H9 (cell line): ENCODE results near the gene MRPL14. TPM values are rescaled to one million over a fixed set of nuclear protein-coding genes. Genes with fewer than 3 reads are reported as not detected.
A peak's percentile ranks its signal among the peaks of the same experiment; 100 is the strongest.

Experiments
- DNase-seq: peaks from one replicate; pipeline ENCODE4 v3.0.0-alpha.2; 2017
- H2AFZ ChIP-seq: one replicate; pipeline ENCODE4 v1.6.1; 2013; ENCODE audit warnings: mild to moderate bottlenecking, low read length, control low read depth, moderate library complexity
- H2AK5ac ChIP-seq: 2 replicates; pipeline ENCODE4 v1.6.1; 2013; ENCODE audit warnings: low read length, control low read depth, mixed read lengths; ENCODE audit not compliant: insufficient read length
- H2BK120ac ChIP-seq: one replicate; pipeline ENCODE4 v1.6.1; 2013; ENCODE audit warnings: low read depth, mild to moderate bottlenecking, low read length, control low read depth, inconsistent platforms; ENCODE audit not compliant: poor library complexity, severe bottlenecking
- H2BK12ac ChIP-seq: 2 replicates; pipeline ENCODE4 v1.6.1; 2013; ENCODE audit warnings: low read length, control low read depth, mixed read lengths, low read depth; ENCODE audit not compliant: insufficient read length
- H2BK15ac ChIP-seq: 2 replicates; pipeline ENCODE4 v1.6.1; 2013; ENCODE audit warnings: low read depth, low read length, control low read depth
- H2BK20ac ChIP-seq: one replicate; pipeline ENCODE4 v1.6.1; 2013; ENCODE audit warnings: low read depth, mild to moderate bottlenecking, low read length, control low read depth, inconsistent platforms; ENCODE audit not compliant: poor library complexity, severe bottlenecking
- H2BK5ac ChIP-seq: 2 replicates; pipeline ENCODE4 v1.6.1; 2013; ENCODE audit warnings: low read length, control low read depth, mixed read lengths; ENCODE audit not compliant: insufficient read length
- H3K14ac ChIP-seq: 2 replicates; pipeline ENCODE4 v1.6.1; 2013; ENCODE audit warnings: low read length, control low read depth; ENCODE audit not compliant: insufficient read depth
- H3K18ac ChIP-seq: 2 replicates; pipeline ENCODE4 v1.6.1; 2013; ENCODE audit warnings: low read depth, mild to moderate bottlenecking, mixed read lengths, low read length, control low read depth; ENCODE audit not compliant: insufficient read length
- H3K23ac ChIP-seq: 2 replicates; pipeline ENCODE4 v1.6.1; 2013; ENCODE audit warnings: low read length, control low read depth, mixed read lengths, low read depth; ENCODE audit not compliant: insufficient read length
- H3K23me2 ChIP-seq: 2 replicates; pipeline ENCODE4 v1.6.1; 2013; ENCODE audit warnings: low read depth, mild to moderate bottlenecking, mixed read lengths, low read length, control low read depth; ENCODE audit not compliant: insufficient read length, poor library complexity, severe bottlenecking
- H3K27ac ChIP-seq: 2 replicates; pipeline ENCODE4 v1.5.1; 2013; ENCODE audit warnings: low read length, control low read depth, mixed read lengths, low read depth; ENCODE audit not compliant: insufficient read length
- H3K27me3 ChIP-seq: 2 replicates; pipeline ENCODE4 v1.6.1; 2013; ENCODE audit warnings: low read length, control low read depth, inconsistent platforms; ENCODE audit not compliant: insufficient read depth
- H3K4ac ChIP-seq: 2 replicates; pipeline ENCODE4 v1.6.1; 2013; ENCODE audit warnings: low read depth, mild to moderate bottlenecking, control low read depth, inconsistent platforms, low read length, moderate library complexity
- H3K4me1 ChIP-seq: 2 replicates; pipeline ENCODE4 v1.6.1; 2013; ENCODE audit warnings: low read length, control low read depth, inconsistent platforms; ENCODE audit not compliant: insufficient read depth
- H3K4me2 ChIP-seq: 2 replicates; pipeline ENCODE4 v1.6.1; 2013; ENCODE audit warnings: low read length, control low read depth, mixed read lengths; ENCODE audit not compliant: insufficient read length, insufficient read depth
- H3K56ac ChIP-seq: 2 replicates; pipeline ENCODE4 v1.6.1; 2013; ENCODE audit warnings: low read depth, mild to moderate bottlenecking, mixed read lengths, low read length, control low read depth; ENCODE audit not compliant: insufficient read length
- H3K79me1 ChIP-seq: 2 replicates; pipeline ENCODE4 v1.6.1; 2013; ENCODE audit warnings: low read depth, mild to moderate bottlenecking, moderate library complexity, low read length, control low read depth, inconsistent platforms; ENCODE audit not compliant: insufficient read depth, poor library complexity, severe bottlenecking
- H3K79me2 ChIP-seq: 2 replicates; pipeline ENCODE4 v1.6.1; 2013; ENCODE audit warnings: low read length, control low read depth, inconsistent platforms; ENCODE audit not compliant: insufficient read depth
- H3K9ac ChIP-seq: 2 replicates; pipeline ENCODE4 v1.6.1; 2013; ENCODE audit warnings: low read length, control low read depth, mixed read lengths; ENCODE audit not compliant: insufficient read length; ENCODE audit errors: extremely low read depth
- H3K9me3 ChIP-seq: one replicate; pipeline ENCODE4 v1.6.1; 2013; ENCODE audit warnings: low read depth, low read length, inconsistent platforms; ENCODE audit not compliant: control insufficient read depth
- H3T11ph ChIP-seq: one replicate; pipeline ENCODE4 v1.6.1; 2013; ENCODE audit warnings: mild to moderate bottlenecking, low read length, control low read depth, inconsistent platforms
- H4K20me1 ChIP-seq: one replicate; pipeline ENCODE4 v1.6.1; 2013; ENCODE audit not compliant: control insufficient read depth, insufficient read length, insufficient read depth
- H4K5ac ChIP-seq: 2 replicates; pipeline ENCODE4 v1.6.1; 2013; ENCODE audit warnings: low read depth, mild to moderate bottlenecking, mixed read lengths, low read length, control low read depth; ENCODE audit not compliant: insufficient read length
- H4K8ac ChIP-seq: replicated peaks from 2 replicates; pipeline ENCODE4 v1.6.1; 2013; ENCODE audit warnings: low read length, control low read depth, mixed read lengths, low read depth; ENCODE audit not compliant: insufficient read length
- H4K91ac ChIP-seq: 2 replicates; pipeline ENCODE4 v1.6.1; 2013; ENCODE audit warnings: low read depth, mild to moderate bottlenecking, moderate library complexity, mixed read lengths, low read length, control low read depth; ENCODE audit not compliant: insufficient read length
- H3K27ac Mint-ChIP-seq, 3 experiments: 2 replicates in 2 of 3; 3 replicates in 1 of 3; pipeline ENCODE4 v1.8.0; 2020 to 2021; ENCODE audit warnings: mixed read lengths in 3 of 3, mild to moderate bottlenecking in 1 of 3, moderate library complexity in 1 of 3
- H3K27me3 Mint-ChIP-seq: 2 replicates; pipeline ENCODE4 v1.8.0; 2021; ENCODE audit warnings: low read depth, mild to moderate bottlenecking, moderate library complexity, mixed read lengths
- H3K36me3 Mint-ChIP-seq, 3 experiments: 2 replicates in 2 of 3; 3 replicates in 1 of 3; pipeline ENCODE4 v1.8.0; 2020 to 2021; ENCODE audit warnings: low read depth in 3 of 3, mixed read lengths in 3 of 3; ENCODE audit not compliant: insufficient read depth in 1 of 3
- H3K4me1 Mint-ChIP-seq, 2 experiments: 2 replicates each; pipeline ENCODE4 v1.8.0; 2020; ENCODE audit warnings: mixed read lengths in 2 of 2
- H3K4me3 Mint-ChIP-seq, 2 experiments: 2 replicates in 1 of 2; 3 replicates in 1 of 2; pipeline ENCODE4 v1.8.0; 2020 to 2021; ENCODE audit warnings: mild to moderate bottlenecking in 2 of 2, mixed read lengths in 2 of 2, moderate library complexity in 1 of 2
- H3K9me3 Mint-ChIP-seq, 2 experiments: 2 replicates in 1 of 2; 3 replicates in 1 of 2; pipeline ENCODE4 v1.8.0; 2020; ENCODE audit warnings: mild to moderate bottlenecking in 2 of 2, mixed read lengths in 2 of 2, moderate library complexity in 1 of 2
- WGBS: extraction: QIAGEN DNeasy Blood & Tissue Kit; methylation state at CpG from one replicate; pipeline ENCODE4 v1.1.7; 2013; ENCODE audit warnings: missing lambda C conversion rate, low lambda C conversion rate, mixed read lengths; ENCODE audit not compliant: insufficient read length; ENCODE audit errors: extremely low coverage; 5-methylcytosine and 5-hydroxymethylcytosine counted together
- total RNA-seq: library from RNA; stranded (reverse); gene quantifications from 2 replicates; pipeline ENCODE4 v1.2.1, GENCODE V29; 2021
- TF ChIP-seq, protein P1 (sequence below): fragments of 200-600 bp; sonication (generic); conservative IDR thresholded peaks from 3 replicates; pipeline ENCODE4 v1.8.0; 2021; ENCODE audit warnings: antibody characterized with exemption, mild to moderate bottlenecking

The MRPL14 gene
- total RNA-seq, 1 experiment from 2014 or later: 80.1 TPM

DNA sequence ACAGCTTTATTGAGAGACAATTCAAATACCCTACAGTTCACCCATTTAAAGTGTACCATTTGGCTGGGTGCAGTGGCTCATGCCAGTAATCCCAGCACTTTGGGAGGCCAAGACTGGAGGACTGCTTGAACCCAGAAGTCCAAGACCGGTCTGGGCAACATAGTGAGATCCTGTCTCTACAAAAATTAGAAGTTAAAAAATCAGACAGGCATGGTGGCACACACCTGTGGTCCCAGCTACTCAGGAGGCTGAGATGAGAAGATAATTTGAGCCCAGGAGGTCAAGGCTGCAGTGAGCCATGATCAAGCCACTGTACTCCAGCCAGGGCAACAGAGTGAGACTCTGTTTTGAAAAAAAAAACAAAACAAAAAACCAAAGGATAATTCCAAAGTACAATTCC is 40.3 kb upstream of the MRPL14 start:
- no peaks in the 10 kb centered on the region for H3K79me1 ChIP-seq
- H3K23me2 ChIP-seq: no peaks in the 10 kb centered on the region
- H3K18ac ChIP-seq: no peak overlapping the region
- H3K14ac ChIP-seq: no peak overlapping the region
- peaks cover 8% of the 10 kb centered on the region; the same call in 1 of the 2 replicates for H3K4me1 ChIP-seq
- no peak overlapping the region for H3K4ac ChIP-seq
- peak overlapping the region in 1 of 3 experiments; percentile 27; a peak in 1 of 7 replicates for H3K27ac Mint-ChIP-seq
- H3K36me3 Mint-ChIP-seq: no peaks in the 10 kb centered on the region
- H4K91ac ChIP-seq: no peak overlapping the region
- no peak overlapping the region for H3K27ac ChIP-seq
- H3K23ac ChIP-seq: no peak overlapping the region
- H3K27me3 Mint-ChIP-seq: peaks cover 11% of the 10 kb centered on the region
- H2BK5ac ChIP-seq: no peak overlapping the region
- H2AK5ac ChIP-seq: no peak overlapping the region
- H2BK12ac ChIP-seq: no peak overlapping the region
- H2BK120ac ChIP-seq: no peak overlapping the region
- no peak overlapping the region for H3K9ac ChIP-seq
- H3K9me3 ChIP-seq: no peaks in the 10 kb centered on the region
- H3K79me2 ChIP-seq: no peaks in the 10 kb centered on the region
- no peaks in the 10 kb centered on the region for H3K27me3 ChIP-seq
- H4K5ac ChIP-seq: no peak overlapping the region
- WGBS: no CpG with 5 or more reads among the region's 1 CpG
- TF ChIP-seq, protein P1, sequence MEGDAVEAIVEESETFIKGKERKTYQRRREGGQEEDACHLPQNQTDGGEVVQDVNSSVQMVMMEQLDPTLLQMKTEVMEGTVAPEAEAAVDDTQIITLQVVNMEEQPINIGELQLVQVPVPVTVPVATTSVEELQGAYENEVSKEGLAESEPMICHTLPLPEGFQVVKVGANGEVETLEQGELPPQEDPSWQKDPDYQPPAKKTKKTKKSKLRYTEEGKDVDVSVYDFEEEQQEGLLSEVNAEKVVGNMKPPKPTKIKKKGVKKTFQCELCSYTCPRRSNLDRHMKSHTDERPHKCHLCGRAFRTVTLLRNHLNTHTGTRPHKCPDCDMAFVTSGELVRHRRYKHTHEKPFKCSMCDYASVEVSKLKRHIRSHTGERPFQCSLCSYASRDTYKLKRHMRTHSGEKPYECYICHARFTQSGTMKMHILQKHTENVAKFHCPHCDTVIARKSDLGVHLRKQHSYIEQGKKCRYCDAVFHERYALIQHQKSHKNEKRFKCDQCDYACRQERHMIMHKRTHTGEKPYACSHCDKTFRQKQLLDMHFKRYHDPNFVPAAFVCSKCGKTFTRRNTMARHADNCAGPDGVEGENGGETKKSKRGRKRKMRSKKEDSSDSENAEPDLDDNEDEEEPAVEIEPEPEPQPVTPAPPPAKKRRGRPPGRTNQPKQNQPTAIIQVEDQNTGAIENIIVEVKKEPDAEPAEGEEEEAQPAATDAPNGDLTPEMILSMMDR: no peak
- H4K8ac ChIP-seq: no peak overlapping the region
- H2BK15ac ChIP-seq: no peak overlapping the region
- no peak overlapping the region for H2BK20ac ChIP-seq
- no peaks in the 10 kb centered on the region; a peak in 1 of 5 replicates for H3K9me3 Mint-ChIP-seq
- H3K56ac ChIP-seq: no peak overlapping the region
- no peak overlapping the region for H2AFZ ChIP-seq
- no peaks in the 10 kb centered on the region for H4K20me1 ChIP-seq
- peaks cover 35 to 41% of the 10 kb centered on the region in 2 experiments for H3K4me1 Mint-ChIP-seq
- no peak overlapping the region for H3T11ph ChIP-seq
- no peak for DNase-seq
- no peak overlapping the region for H3K4me2 ChIP-seq
- H3K4me3 Mint-ChIP-seq: no peak overlapping the region
